Left ventricle myocardium inferior (tissue), 1 donor: ENCODE results near the gene TMIE. TPM values are rescaled to one million over a fixed set of nuclear protein-coding genes. Genes with fewer than 3 reads are reported as not detected.
A peak's percentile ranks its signal among the peaks of the same experiment; 100 is the strongest.

ENCODE experiments used
- DNase-seq: peaks from one replicate; pipeline ENCODE4 v3.0.0-alpha.2; 2020
- H3K27ac ChIP-seq: fragments of 200-600 bp; replicated peaks from 2 replicates; pipeline ENCODE4 v1.8.0; 2021
- H3K27me3 ChIP-seq: fragments of 200-600 bp; 2 replicates; pipeline ENCODE4 v1.8.0; 2021; ENCODE audit warnings: low read depth
- H3K36me3 ChIP-seq: fragments of 200-600 bp; 2 replicates; pipeline ENCODE4 v1.8.0; 2021
- H3K4me1 ChIP-seq: fragments of 200-600 bp; 2 replicates; pipeline ENCODE4 v1.8.0; 2021
- H3K4me3 ChIP-seq: fragments of 200-600 bp; 2 replicates; pipeline ENCODE4 v1.8.0; 2021; ENCODE audit warnings: mild to moderate bottlenecking, moderate library complexity
- H3K9me3 ChIP-seq: fragments of 200-600 bp; replicated peaks from 2 replicates; pipeline ENCODE4 v1.8.0; 2021
- CTCF ChIP-seq: fragments of 200-600 bp; IDR thresholded peaks from 2 replicates; pipeline ENCODE4 v1.8.0; 2021; ENCODE audit warnings: antibody characterized with exemption, mild to moderate bottlenecking, borderline replicate concordance
- intact Hi-C: fragments of 100-400 bp; cut with micrococcal nuclease; formaldehyde crosslinking; loops from one replicate; pipeline ENCODE4 v1.11.0; 2022
- total RNA-seq: library from RNA; stranded (reverse); fragmentation: NEBNext Ultra II Directional; extraction: Animal tissue kit (Norgen Biotek cat#: 25700); gene quantifications from one replicate; pipeline ENCODE4 v1.2.1, GENCODE V29; 2021
- donor health status: DM: no; HTN: yes; CAD: no; lungs with severe emphysema.

The TMIE gene
- total RNA-seq, 1 donor from 2014 or later = 1.5 TPM

DNA sequence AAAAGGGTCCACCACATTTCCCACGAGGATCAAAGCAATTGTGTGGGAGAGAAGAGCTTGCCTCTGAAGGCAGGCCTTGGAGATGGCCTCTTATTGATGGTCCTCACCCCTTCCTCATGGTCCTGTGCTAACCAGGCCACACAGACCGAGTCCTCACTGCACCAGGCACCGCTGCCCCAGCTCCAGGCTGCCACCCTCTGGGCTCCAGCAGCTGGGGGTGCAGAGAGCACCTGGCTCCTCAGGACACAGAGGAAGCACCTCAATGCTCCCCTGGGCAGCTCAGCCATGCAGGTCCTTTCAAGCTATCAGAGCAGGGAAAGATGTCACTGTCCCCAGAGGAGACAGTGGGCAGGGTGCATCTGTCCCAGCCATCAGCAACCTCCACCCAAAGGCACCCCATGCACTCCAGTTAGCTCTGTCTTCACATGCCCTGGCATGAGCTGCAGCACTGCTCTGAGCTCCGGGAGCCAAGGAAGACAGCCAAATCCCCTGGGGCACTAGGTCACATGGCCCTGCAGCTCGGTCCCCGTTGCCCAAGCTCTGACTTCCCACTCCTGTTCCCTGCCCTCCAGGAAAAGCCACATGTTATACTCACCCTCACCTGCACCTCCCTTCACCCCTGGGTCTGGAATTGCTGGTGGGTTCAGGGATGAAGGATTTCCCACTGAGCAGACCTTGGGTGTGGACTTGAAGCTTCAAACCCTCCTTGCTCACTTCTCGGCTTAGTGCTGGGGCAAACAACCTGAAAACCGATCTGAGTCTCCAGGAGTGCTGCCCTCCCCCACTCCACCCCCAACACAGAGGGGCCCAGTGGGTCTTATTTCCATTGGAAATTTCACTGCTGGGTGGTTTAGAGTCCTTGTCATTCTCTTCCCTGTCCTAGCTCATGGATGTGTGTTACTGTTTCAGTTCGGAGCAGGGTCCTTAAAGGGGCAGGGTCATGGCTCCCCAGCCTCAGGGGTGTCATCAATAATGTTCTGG is 40.4 kb upstream of the TMIE start:
- H3K36me3 ChIP-seq = no peaks in the 10 kb centered on the region
- H3K4me1 ChIP-seq = peaks cover 61% of the 10 kb centered on the region
- intact Hi-C loops = no loop called here
- H3K4me3 ChIP-seq = no peak overlapping the region
- no peaks in the 10 kb centered on the region for H3K9me3 ChIP-seq
- TF ChIP-seq CTCF = peak; percentile 24
- H3K27me3 ChIP-seq = no peaks in the 10 kb centered on the region
- peak overlapping the region; percentile 64 for H3K27ac ChIP-seq
- peak; percentile 64 for DNase-seq

DNA sequence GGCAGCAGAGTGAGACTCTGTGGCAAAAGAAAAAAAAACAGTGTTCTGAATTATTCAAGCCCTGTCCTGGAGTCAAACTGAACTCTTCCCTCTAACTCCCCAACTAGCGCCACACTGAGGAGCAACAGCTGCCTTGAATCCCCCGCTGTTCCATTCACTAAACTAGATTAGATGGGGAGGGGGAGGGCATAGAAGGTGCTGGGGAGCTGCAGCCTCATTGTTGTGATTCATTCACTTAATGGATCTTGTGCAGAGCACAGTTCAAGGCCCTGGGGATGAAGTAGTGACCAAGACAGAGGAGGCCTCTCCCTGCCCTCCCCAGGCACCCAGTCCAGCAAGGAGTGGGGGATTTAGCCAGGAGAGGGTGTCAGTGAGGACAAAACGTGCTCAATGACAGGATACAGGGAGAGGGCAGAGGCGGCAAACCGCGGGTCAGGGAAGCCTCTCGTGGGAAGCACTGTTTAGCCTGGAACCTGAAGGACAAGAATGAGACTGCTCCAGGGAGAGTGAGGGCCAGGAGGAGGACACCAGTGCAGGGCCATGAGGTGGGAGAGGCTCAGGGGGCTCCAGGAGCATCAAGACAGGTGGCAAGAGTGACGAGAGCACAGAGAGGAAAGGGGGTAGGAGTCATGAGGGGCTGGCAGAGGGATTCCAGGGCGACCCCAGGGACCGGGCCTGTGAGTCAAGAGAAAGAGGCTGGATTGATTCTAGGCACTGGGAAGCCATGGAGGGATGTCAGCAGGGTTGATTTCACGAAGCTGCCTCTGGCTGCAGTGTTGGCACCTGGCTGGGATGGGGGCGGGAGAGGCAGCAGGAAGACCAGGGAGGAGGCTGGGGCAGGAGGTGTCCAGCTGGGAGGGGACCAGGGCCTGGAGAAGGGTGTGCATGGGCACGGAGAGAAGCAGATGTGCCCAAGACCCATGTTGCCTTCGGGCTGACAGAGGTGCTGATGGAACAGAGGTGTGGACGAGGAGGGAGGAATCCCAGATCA is 39.1 kb upstream of the TMIE start:
- no peak overlapping the region for H3K4me3 ChIP-seq
- H3K36me3 ChIP-seq = no peaks in the 10 kb centered on the region
- intact Hi-C loops = no loop called here
- H3K4me1 ChIP-seq = peaks cover 73% of the 10 kb centered on the region
- TF ChIP-seq CTCF = no peak
- H3K27me3 ChIP-seq = no peaks in the 10 kb centered on the region
- DNase-seq = no peak
- no peak overlapping the region for H3K27ac ChIP-seq
- H3K9me3 ChIP-seq = no peaks in the 10 kb centered on the region

GRCh38 chr3:46662771-46663551 is 38.2 kb upstream of the TMIE start:
- Histone ChIP-seq H3K4me1 (peaks cover 82% of the 10 kb centered on the region), H3K36me3 (no peaks in the 10 kb centered on the region), H3K27ac (peak overlapping the region; percentile 86), H3K9me3 (no peaks in the 10 kb centered on the region), H3K4me3 (no peak overlapping the region), H3K27me3 (no peaks in the 10 kb centered on the region)
- no peak for DNase-seq
- intact Hi-C loops = no loop called here
- TF ChIP-seq CTCF = no peak

DNA sequence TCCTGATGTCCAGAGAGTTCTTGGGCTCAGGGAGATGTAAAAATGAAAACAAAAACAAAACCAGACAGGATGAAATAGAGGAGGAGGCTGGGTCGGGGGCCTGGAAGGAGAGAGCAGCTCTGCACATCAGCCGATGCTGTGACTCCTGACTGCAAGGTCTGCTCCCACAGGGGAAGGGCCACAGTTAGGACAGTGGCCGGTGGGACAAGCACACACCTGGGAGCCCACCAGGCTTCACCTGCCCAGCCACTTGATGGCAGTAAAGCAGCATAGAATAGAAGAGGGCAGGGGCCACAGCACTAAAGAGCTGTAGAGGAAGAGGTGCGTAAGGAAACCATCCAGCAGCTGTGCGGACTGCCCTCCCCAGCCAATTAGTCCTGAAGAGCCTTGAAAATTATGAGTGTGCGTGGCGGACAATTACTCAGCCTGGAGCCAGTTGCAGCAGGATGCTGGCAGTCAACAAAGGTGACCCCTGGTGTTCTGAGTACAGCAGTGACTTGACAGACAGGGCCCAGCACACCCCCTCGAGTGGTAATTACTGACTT is 37.5 kb upstream of the TMIE start:
- peak; percentile 57 for TF ChIP-seq CTCF
- Histone ChIP-seq H3K36me3 (no peaks in the 10 kb centered on the region), H3K27me3 (no peaks in the 10 kb centered on the region), H3K27ac (peak overlapping the region; percentile 86), H3K9me3 (no peaks in the 10 kb centered on the region), H3K4me3 (no peak overlapping the region), H3K4me1 (peaks cover 89% of the 10 kb centered on the region)
- DNase-seq = no peak
- intact Hi-C loops = no loop called here
